Thyroid gland (tissue), 4 donors: ENCODE results near the gene PPP2R3A.
"Not testable (repeated sequence)": the region's sequence is repeated elsewhere in the genome, so short reads cannot be mapped to it uniquely, and the experiment has no call there.

Experiments used
- CTCF ChIP-seq, 6 experiments: fragments of 200-600 bp in 3 of 6; fragments of 450-650 bp in 3 of 6; sonication (generic) in 3 of 6; IDR thresholded peaks; one replicate each; pipeline ENCODE4 v1.5.1; 2016 to 2019; ENCODE audit warnings: antibody characterized with exemption in 6 of 6, mild to moderate bottlenecking in 2 of 6, inconsistent platforms in 1 of 6, moderate library complexity in 1 of 6
- POLR2A ChIP-seq, 2 donors: fragments of 450-650 bp; IDR thresholded peaks; one replicate each; pipeline ENCODE4 v1.6.1; 2017; ENCODE audit warnings: antibody characterized with exemption in 2 of 2, mild to moderate bottlenecking in 2 of 2, moderate library complexity in 1 of 2

GRCh38 chr3:136144397-136144796 lies 178.9 kb downstream of the PPP2R3A start:
- TF ChIP-seq CTCF, POLR2A (IDR thresholded peaks at IDR 0.05): not testable (repeated sequence)
